NCI-H524 treated with DMSO at 0.1 percent for 48 hours (cell line): ENCODE data around the gene ACY1.
A peak's percentile ranks its signal among the peaks of the same experiment; 100 is the strongest.
"Not testable (repeated sequence)": the region's sequence is repeated elsewhere in the genome, so short reads cannot be mapped to it uniquely, and the experiment has no call there.

Source experiments
- DNase-seq: peaks from one replicate; lab custom pipeline; 2025; lab: John Stamatoyannopoulos, UW

Gene ACY1

DNA sequence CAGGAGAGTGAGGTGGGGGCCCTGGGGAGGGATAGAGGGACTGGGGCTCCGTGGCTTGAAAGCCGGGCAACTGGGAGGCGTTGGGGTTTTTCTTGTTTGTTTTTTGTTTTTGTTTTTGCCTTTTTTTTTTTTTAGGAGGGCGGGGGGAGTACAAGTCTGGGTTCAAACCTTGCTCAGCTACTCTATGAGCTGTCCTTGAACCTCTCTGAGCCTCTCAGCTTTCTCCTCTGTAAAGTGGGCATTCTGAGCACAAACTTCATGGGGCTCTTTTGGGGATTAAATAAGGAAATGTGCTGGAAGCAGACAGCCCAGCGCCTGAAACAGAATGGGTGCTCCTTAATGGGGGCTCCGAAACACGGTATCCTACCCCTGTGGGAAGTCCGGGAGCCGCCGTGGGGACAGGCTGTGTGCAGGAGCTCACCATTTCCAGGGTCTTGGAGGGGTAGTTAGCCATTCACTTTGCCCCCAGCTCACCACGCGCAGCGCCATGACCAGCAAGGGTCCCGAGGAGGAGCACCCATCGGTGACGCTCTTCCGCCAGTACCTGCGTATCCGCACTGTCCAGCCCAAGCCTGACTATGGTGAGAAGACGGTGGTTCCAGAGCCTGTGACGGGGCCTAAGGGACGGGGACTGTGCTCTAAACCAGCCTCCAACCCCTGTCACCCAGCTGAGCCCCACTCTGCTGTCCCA, 388 bp downstream of the ACY1 start:
- no peak for DNase-seq

- no peak for DNase-seq
Observed at GRCh38 chr3:51984269-51984647, 923 bp downstream of the ACY1 start.

GRCh38 chr3:51985063-51985462, 1.7 kb downstream of the ACY1 start:
- no peak for DNase-seq

DNA sequence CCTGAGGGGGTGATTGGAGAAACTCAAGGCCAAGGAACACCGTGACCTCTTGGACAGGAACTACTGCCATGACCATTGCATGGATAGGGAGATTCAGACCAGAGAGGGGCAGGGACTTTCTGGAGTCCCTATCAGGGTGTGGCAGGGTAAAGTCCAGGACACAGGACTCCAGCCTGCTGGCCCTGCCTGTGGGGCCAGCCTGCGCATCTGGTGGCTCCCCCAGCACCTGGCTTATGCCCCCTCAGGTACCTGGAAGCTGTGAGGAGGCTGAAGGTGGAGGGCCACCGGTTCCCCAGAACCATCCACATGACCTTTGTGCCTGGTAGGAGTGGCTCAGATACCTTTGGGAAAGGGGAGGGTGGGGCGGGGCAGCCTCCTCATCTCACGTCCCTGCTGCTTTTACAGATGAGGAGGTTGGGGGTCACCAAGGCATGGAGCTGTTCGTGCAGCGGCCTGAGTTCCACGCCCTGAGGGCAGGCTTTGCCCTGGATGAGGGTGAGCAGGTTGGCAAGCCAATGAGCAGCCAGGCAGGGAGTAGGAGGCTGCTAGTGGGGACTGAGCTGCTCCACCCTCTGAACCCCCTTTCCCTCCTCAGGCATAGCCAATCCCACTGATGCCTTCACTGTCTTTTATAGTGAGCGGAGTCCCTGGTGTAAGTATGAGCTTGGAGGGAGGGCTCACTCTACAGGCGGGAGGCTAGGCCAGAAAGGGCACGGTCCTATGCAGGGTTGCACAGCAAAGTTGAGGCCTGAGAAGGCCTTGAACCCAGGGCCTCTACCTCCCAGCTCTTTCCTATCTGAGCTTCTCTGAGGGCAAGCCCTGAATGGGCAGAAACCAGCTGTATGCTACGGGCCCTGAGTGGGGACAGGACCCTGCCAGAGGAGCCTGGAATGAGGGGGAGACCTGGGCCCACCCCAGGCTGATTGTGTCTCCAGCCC, 2.9 kb downstream of the ACY1 start:
- no peak for DNase-seq

- no peak for DNase-seq
Observed at GRCh38 chr3:51987568-51987967, 4.2 kb downstream of the ACY1 start.

DNA sequence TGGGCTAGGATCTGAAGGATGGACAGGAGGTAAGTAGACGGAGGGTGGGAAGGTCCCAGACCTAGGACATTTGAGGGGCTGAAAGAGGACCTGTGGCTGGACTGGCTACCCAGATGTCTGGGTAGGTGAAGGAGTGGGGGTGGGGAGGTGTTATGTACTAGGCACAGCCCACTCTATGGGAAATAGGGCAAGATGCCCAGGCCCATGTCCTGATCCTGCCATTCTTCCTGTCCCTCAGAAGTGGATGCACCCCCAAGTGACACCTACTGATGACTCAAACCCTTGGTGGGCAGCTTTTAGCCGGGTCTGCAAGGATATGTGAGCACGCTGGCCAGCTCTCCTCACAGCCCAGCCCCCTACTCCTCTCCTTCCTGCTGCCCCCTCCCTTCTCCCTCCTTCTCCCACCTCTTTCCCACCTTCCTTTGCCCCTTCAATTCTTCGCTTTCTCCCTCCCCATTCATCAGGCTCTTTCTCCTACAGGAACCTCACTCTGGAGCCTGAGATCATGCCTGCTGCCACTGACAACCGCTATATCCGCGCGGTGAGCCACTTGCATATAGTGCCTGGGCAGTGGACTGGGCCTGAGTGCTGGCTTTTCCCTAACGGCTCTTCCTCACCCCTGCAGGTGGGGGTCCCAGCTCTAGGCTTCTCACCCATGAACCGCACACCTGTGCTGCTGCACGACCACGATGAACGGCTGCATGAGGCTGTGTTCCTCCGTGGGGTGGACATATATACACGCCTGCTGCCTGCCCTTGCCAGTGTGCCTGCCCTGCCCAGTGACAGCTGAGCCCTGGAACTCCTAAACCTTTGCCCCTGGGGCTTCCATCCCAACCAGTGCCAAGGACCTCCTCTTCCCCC, 5.2 kb downstream of the ACY1 start:
- no peak for DNase-seq

DNA sequence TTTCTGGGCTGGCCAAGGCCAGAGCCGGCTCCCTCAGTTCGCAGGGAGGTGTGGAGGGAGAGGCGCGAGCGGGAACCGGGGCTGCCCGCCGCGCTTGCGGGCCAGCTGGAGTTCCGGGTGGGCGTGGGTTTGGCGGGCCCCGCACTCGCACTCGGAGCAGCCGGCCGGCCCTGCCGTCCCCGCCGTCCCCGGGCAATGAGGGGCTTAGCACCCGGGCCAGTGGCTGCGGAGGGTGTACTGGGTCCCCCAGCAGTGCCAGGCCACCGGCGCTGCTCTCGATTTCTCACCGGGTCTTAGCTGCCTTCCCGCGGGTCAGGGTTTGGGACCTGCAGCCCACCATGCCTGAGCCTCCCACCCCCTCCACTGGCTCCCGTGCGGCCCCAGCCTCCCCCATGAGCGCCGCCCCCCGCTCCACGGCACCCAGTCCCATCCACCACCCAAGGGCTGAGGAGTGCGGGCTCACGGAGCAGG, 7.2 kb downstream of the ACY1 start:
- not testable (repeated sequence) for DNase-seq

GRCh38 chr3:51992017-51992682, 8.8 kb downstream of the ACY1 start:
- DNase-seq: no peak

DNA sequence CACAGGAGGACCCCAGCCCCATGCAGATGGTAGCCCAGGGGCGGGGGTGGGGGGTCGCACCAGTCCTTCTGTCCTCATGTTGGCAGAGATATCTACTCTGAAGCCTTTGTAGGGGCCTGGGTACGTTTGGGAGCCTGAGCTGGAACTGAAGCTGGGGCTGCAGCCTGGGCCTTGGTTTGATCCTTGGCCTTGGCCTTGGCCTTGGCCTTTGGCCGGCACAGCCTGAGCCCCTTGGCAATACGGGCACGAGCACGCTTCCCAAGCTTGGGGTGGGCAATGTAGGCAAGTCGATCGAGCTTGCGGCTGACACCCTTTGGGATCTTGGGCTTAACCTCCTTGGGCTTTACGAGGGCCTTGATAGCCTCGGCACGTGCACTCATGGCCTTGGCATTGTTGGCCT, 10.3 kb downstream of the ACY1 start:
- not testable (repeated sequence) for DNase-seq

DNA sequence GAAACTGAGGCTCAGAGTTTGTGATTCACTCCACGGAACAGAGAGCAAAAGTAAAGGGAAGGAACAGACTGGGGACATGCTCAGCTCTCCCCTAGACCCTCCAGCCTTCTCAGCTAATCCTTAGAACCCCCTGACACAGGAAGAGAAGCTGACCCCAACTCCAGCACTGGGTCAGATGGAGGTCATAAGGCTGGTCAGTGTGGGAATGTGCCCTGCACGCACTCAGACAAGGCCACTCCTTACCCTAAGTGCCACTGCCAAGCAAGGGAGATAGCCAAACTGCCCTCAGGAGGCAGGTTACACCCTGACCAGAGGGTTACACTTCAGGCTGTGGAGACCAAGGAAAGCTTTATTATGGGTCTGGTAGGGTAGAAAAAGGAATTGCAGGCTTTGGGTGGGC, 11.2 kb downstream of the ACY1 start:
- no peak for DNase-seq

GRCh38 chr3:51995346-51996163, 12.2 kb downstream of the ACY1 start, which contains the start of gene RPL29:
Gene RPL29, minus strand, starts transcription at chr3:51995895. Its CDS starts 434 bp downstream, at chr3:51995461.
- DNase-seq: peak; percentile 69

DNA sequence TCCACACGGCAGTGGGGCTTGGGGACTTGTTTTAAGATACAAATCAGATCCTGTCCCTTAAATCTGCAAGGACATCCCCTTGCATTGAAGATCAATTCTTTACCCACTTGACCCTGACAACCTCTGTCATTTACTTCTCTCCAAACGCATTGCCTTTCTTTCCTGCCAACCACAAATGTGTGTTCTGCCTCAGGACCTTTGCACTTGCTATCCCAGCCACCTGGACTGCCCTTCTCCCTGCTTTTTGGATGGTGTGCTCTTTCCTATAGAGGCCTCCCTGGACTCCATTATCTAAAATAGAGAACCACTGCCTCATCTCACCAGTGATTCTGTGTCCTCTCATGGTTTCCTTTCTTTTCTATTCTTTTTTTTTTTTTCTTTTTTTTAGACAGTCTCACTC, 13.8 kb downstream of the ACY1 start:
- no peak for DNase-seq

GRCh38 chr3:51997935-51998596, 14.7 kb downstream of the ACY1 start:
- no peak for DNase-seq

- DNase-seq: no peak
Observed at GRCh38 chr3:51998774-51999173, 15.4 kb downstream of the ACY1 start.

DNA sequence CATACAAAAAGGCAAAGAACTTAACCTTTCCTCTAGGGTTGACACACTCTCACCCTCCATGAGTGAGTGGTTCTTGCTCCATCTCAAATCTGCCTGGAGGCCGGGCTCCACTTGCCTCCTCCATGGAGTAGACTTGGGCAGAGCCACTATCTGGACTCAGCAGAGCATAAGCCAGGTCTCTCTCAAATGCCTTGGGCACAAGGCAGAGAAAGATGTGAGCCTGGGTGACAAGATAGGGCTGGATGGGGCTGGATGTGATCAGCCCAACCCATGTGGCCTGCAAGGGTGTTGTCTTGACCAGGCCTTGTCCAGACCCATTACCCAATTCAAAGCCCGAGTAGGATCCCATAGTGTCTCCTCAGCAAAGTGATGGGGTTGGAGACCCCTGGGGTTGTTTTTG, 16.5 kb downstream of the ACY1 start:
- DNase-seq: no peak

- peak; percentile 44 for DNase-seq
Observed at GRCh38 chr3:52001443-52001974, 18.2 kb downstream of the ACY1 start.

DNA sequence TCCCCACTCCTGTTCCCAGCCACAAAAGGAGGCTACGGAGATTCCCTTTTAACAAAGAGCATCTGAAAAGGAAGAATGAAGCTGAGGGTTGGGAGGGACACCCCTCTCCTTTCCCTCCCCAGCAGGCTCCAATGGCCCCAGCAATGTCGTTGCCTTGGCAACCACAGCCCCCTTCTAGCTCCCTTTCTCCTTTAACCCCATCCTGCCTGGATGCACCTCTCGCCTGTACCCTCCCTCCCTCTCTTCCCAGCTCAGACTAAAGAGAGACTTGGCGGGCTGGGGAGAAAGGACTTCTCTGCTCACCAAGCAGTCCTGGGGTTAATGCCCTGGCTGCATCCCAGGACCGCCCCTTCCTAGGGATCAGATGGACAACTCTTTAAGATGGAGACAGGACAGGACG, 19.4 kb downstream of the ACY1 start:
- no peak for DNase-seq

- DNase-seq: peak; percentile 41
Observed at GRCh38 chr3:52004163-52004787, 20.9 kb downstream of the ACY1 start.

- peak; percentile 41 for DNase-seq
Observed at GRCh38 chr3:52004906-52005395, 21.6 kb downstream of the ACY1 start.
